PC-3 (cell line): ENCODE measurements around the gene GRXCR2.
A peak's percentile ranks its signal among the peaks of the same experiment; 100 is the strongest.

ENCODE experiments used
- CTCF ChIP-seq: fragments of 300-600 bp; sonication (generic); conservative IDR thresholded peaks from 2 replicates; pipeline ENCODE4 v1.5.1; 2017; ENCODE audit warnings: antibody characterized with exemption, low read depth, mild to moderate bottlenecking, low read length
- EZH2phosphoT487 ChIP-seq: fragments of 300-600 bp; sonication (generic); IDR thresholded peaks from 2 replicates; pipeline ENCODE4 v1.6.1; 2018; ENCODE audit warnings: mild to moderate bottlenecking, antibody characterized with exemption, low read length, borderline replicate concordance

- no peak for TF ChIP-seq EZH2phosphoT487
- TF ChIP-seq CTCF = peak; percentile 38
Measured at GRCh38 chr5:145887217-145887616, 14.4 kb upstream of the GRXCR2 start.
